IMR-90 (cell line): ENCODE data around the gene PLCH1. TPM values are rescaled to one million over a fixed set of nuclear protein-coding genes. Genes with fewer than 3 reads are reported as not detected.

Experiments
- ATAC-seq: fragments of 200-7000 bp; cut with Tn5 transposase; 2 replicates; pipeline ENCODE4 v1.9.1; 2020; ENCODE audit warnings: low read depth, mild to moderate bottlenecking, moderate library complexity
- BruUV-seq: library from RNA; stranded (reverse); fragments of 400-500 nt; replicated peaks from 2 replicates; lab custom pipeline; 2021; lab: Mats Ljungman, UMichigan
- CTCF ChIA-PET: fragments of 300-600 bp; formaldehyde crosslinking; extraction: SDS; loops from one replicate; lab custom pipeline; 2021; ENCODE audit warnings: antibody characterized with exemption; lab: Yijun Ruan, JAX
- POLR2A ChIA-PET: fragments of 300-600 bp; sonication (Branson Sonifier 250); formaldehyde crosslinking; loops from one replicate; lab custom pipeline; 2022; ENCODE audit warnings: antibody characterized with exemption; ENCODE audit not compliant: unreplicated experiment; lab: Charles Lee
- DNase-seq: peaks from one replicate; pipeline ENCODE4 v3.0.0; 2013
- H2AFZ ChIP-seq: replicated peaks from 2 replicates; pipeline ENCODE3; 2013; ENCODE audit warnings: low read length, mild to moderate bottlenecking; ENCODE audit not compliant: poor library complexity
- H2AK5ac ChIP-seq: 2 replicates; pipeline ENCODE4 v1.6.1; 2013; ENCODE audit warnings: low read depth, low read length, inconsistent platforms
- H2AK9ac ChIP-seq: replicated peaks from 2 replicates; pipeline ENCODE3; 2013; ENCODE audit warnings: mild to moderate bottlenecking, low read depth, low read length, moderate library complexity; ENCODE audit not compliant: poor library complexity
- H2BK120ac ChIP-seq: 2 replicates; pipeline ENCODE4 v1.6.1; 2013; ENCODE audit warnings: low read depth, low read length, inconsistent platforms
- H2BK15ac ChIP-seq: 3 replicates; pipeline ENCODE4 v1.6.1; 2013; ENCODE audit warnings: low read depth, low read length, inconsistent platforms
- H2BK20ac ChIP-seq: 2 replicates; pipeline ENCODE4 v1.6.1; 2013; ENCODE audit warnings: low read depth, mild to moderate bottlenecking, inconsistent platforms, low read length, moderate library complexity
- H2BK5ac ChIP-seq: 2 replicates; pipeline ENCODE4 v1.6.1; 2013; ENCODE audit warnings: mild to moderate bottlenecking, low read depth, low read length, inconsistent platforms; ENCODE audit not compliant: poor library complexity, severe bottlenecking
- H3K14ac ChIP-seq: replicated peaks from 2 replicates; pipeline ENCODE4 v1.6.1; 2013; ENCODE audit warnings: low read depth, low read length, inconsistent platforms
- H3K18ac ChIP-seq: 2 replicates; pipeline ENCODE4 v1.6.1; 2013; ENCODE audit warnings: low read depth, low read length, control low read depth
- H3K23ac ChIP-seq: 2 replicates; pipeline ENCODE4 v1.6.1; 2013; ENCODE audit warnings: low read depth, low read length, inconsistent platforms
- H3K27ac ChIP-seq: 2 replicates; pipeline ENCODE4 v1.5.1; 2013; ENCODE audit warnings: mild to moderate bottlenecking, control low read depth, low read length; ENCODE audit not compliant: insufficient read depth
- H3K27me3 ChIP-seq: 2 replicates; pipeline ENCODE4 v1.6.1; 2013; ENCODE audit warnings: low read length; ENCODE audit not compliant: control insufficient read depth, insufficient read depth
- H3K36me3 ChIP-seq: 2 replicates; pipeline ENCODE4 v1.6.1; 2013; ENCODE audit warnings: low read length, mixed read lengths; ENCODE audit not compliant: control insufficient read depth, insufficient read depth
- H3K4ac ChIP-seq: 2 replicates; pipeline ENCODE4 v1.6.1; 2013; ENCODE audit warnings: low read depth, low read length, inconsistent platforms
- H3K4me1 ChIP-seq: 2 replicates; pipeline ENCODE4 v1.6.1; 2013; ENCODE audit warnings: low read length, mixed read lengths; ENCODE audit not compliant: control insufficient read depth, insufficient read depth
- H3K4me2 ChIP-seq: 2 replicates; pipeline ENCODE4 v1.6.1; 2013; ENCODE audit warnings: low read depth, mild to moderate bottlenecking, control low read depth, low read length, moderate library complexity
- H3K4me3 ChIP-seq: 2 replicates; pipeline ENCODE4 v1.5.1; 2013; ENCODE audit warnings: low read depth, mild to moderate bottlenecking, control low read depth, low read length, moderate library complexity; ENCODE audit not compliant: insufficient read depth
- H3K56ac ChIP-seq: 2 replicates; pipeline ENCODE4 v1.6.1; 2013; ENCODE audit warnings: low read length, inconsistent platforms; ENCODE audit not compliant: insufficient read depth; ENCODE audit errors: extremely low read depth
- H3K79me1 ChIP-seq, 2 experiments: 2 replicates each; pipeline ENCODE4 v1.6.1; 2013; ENCODE audit warnings: low read length in 2 of 2, inconsistent platforms in 1 of 2, low read depth in 1 of 2
- H3K9ac ChIP-seq: 2 replicates; pipeline ENCODE4 v1.6.1; 2013; ENCODE audit warnings: low read depth, low read length, control low read depth
- H3K9me1 ChIP-seq: 2 replicates; pipeline ENCODE4 v1.6.1; 2013; ENCODE audit warnings: low read length, inconsistent platforms; ENCODE audit not compliant: insufficient read depth
- H3K9me3 ChIP-seq: 2 replicates; pipeline ENCODE4 v1.6.1; 2013; ENCODE audit warnings: low read length; ENCODE audit not compliant: control insufficient read depth, insufficient read depth
- H4K20me1 ChIP-seq: 2 replicates; pipeline ENCODE4 v1.6.1; 2013; ENCODE audit warnings: low read length, inconsistent platforms; ENCODE audit not compliant: insufficient read depth
- H4K5ac ChIP-seq: 2 replicates; pipeline ENCODE4 v1.6.1; 2013; ENCODE audit warnings: mild to moderate bottlenecking, low read depth, low read length, control low read depth
- H4K8ac ChIP-seq, 2 experiments: 2 replicates each; pipeline ENCODE4 v1.6.1; 2013; ENCODE audit warnings: low read depth in 2 of 2, low read length in 2 of 2, control low read depth in 1 of 2, inconsistent platforms in 1 of 2
- H4K91ac ChIP-seq: 2 replicates; pipeline ENCODE4 v1.6.1; 2013; ENCODE audit warnings: low read depth, low read length, inconsistent platforms; ENCODE audit not compliant: insufficient read depth
- BHLHE40 ChIP-seq: fragments of 150-350 bp; IDR thresholded peaks from 2 replicates; pipeline ENCODE4 v1.6.1; 2016; ENCODE audit warnings: mild to moderate bottlenecking, low read depth, low read length
- CEBPB ChIP-seq: IDR thresholded peaks from 2 replicates; pipeline ENCODE4 v1.6.1; 2012; ENCODE audit warnings: low read depth, low read length, improper control_type of control experiment
- ELK1 ChIP-seq: fragments of 150-350 bp; IDR thresholded peaks from 2 replicates; pipeline ENCODE4 v1.6.1; 2016; ENCODE audit warnings: low read depth, mild to moderate bottlenecking, low read length, moderate library complexity, borderline replicate concordance
- MAFK ChIP-seq: IDR thresholded peaks from 2 replicates; pipeline ENCODE4 v1.6.1; 2012; ENCODE audit warnings: low read depth, low read length, improper control_type of control experiment
- MAZ ChIP-seq: IDR thresholded peaks from 2 replicates; pipeline ENCODE4 v1.6.1; 2012; ENCODE audit warnings: low read depth, mild to moderate bottlenecking, low read length, improper control_type of control experiment, moderate library complexity, borderline replicate concordance
- MXI1 ChIP-seq: IDR thresholded peaks from 2 replicates; pipeline ENCODE4 v1.6.1; 2012; ENCODE audit warnings: low read depth, mild to moderate bottlenecking, low read length, moderate library complexity, borderline replicate concordance
- POLR2A ChIP-seq: IDR thresholded peaks from 2 replicates; pipeline ENCODE4 v1.6.1; 2012; ENCODE audit warnings: mild to moderate bottlenecking, low read depth, low read length
- RCOR1 ChIP-seq: IDR thresholded peaks from 2 replicates; pipeline ENCODE4 v1.6.1; 2012; ENCODE audit warnings: mild to moderate bottlenecking, low read length, improper control_type of control experiment; ENCODE audit not compliant: insufficient replicate concordance
- RFX5 ChIP-seq: IDR thresholded peaks from 2 replicates; pipeline ENCODE4 v1.8.0; 2012; ENCODE audit warnings: low read depth, mild to moderate bottlenecking, low read length, moderate library complexity
- USF2 ChIP-seq: fragments of 150-350 bp; IDR thresholded peaks from 2 replicates; pipeline ENCODE4 v1.6.1; 2017; ENCODE audit warnings: mild to moderate bottlenecking, antibody characterized with exemption, low read length, low read depth
- WGBS, 2 experiments: methylation state at CpG; one replicate each; pipeline versions ENCODE4 v1.1.5 to v1.1.7; 2013; ENCODE audit warnings: missing lambda C conversion rate in 2 of 2; ENCODE audit not compliant: insufficient read length in 1 of 2; ENCODE audit errors: extremely low coverage in 2 of 2; 5-methylcytosine and 5-hydroxymethylcytosine counted together
- dilution Hi-C: fragments of 300-500 bp; cut with HindIII; formaldehyde crosslinking; loops from one replicate; pipeline ENCODE4 v1.14.3; 2018; ENCODE audit warnings: low sequenced_read_pairs; ENCODE audit not compliant: unreplicated experiment
- in situ Hi-C: fragments of 300-500 bp; cut with MboI; formaldehyde crosslinking; loops from 3 replicates; pipeline ENCODE4 v1.14.3; 2019; ENCODE audit warnings: low sequenced_read_pairs, inconsistent platforms, mixed read lengths
- intact Hi-C: fragments of 100-400 bp; cut with micrococcal nuclease; formaldehyde crosslinking; loops from 2 replicates; pipeline ENCODE4 v1.10.0; 2022
- polyA plus RNA-seq, 3 experiments: library from polyadenylated mRNA; depleted of rRNA; stranded (reverse); fragments of >200 nt; gene quantifications; 2 replicates each; pipeline ENCODE4 v1.2.3, GENCODE V29; 2012; ENCODE audit warnings: low replicate concordance in 1 of 3
- total RNA-seq: library from RNA; depleted of rRNA; stranded (reverse); fragments of >200 nt; gene quantifications from 2 replicates; pipeline ENCODE4 v1.2.3, GENCODE V29; 2012
- TF ChIP-seq, protein P1 (sequence below): conservative IDR thresholded peaks from 2 replicates; pipeline ENCODE4 v1.5.1; 2012; ENCODE audit warnings: mild to moderate bottlenecking, low read depth, low read length, improper control_type of control experiment

PLCH1 gene
- total and polyA plus RNA-seq, 2 of the 4 experiments (the other 2 are of a cell fraction), result not detected

DNA sequence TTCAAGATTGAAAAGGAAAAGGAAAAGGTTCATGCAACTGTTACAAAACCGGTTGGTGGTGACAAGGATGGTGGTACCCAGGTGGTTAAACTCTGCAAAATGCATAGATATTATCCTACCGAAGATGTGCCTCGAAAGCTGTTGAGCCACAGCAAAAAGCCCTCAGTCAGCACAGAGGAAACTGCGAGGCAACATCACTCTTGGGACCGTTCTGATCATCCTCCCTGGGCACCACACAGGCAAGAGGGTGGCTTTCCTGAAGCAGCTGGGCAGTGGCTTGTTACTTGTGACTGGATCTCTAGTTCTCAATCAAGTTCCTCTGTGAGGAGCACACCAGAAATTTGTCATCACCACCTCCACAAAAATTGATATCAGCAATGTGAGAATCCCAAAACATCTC lies 86.9 kb downstream of the PLCH1 start:
- H4K20me1 ChIP-seq, result no peaks in the 10 kb centered on the region
- H2BK120ac ChIP-seq, result no peak overlapping the region
- no peak overlapping the region for H2AFZ ChIP-seq
- no peak overlapping the region for H2AK9ac ChIP-seq
- no peak overlapping the region for H4K8ac ChIP-seq
- dilution Hi-C loops (no loop called here), in situ Hi-C loops (no loop called here), intact Hi-C loops (no loop called here)
- no peak overlapping the region for H2BK5ac ChIP-seq
- H2AK5ac ChIP-seq, result no peak overlapping the region
- H3K4me3 ChIP-seq, result no peak overlapping the region
- BruUV-seq, result no TSS peak
- no peak overlapping the region for H4K5ac ChIP-seq
- H4K91ac ChIP-seq, result no peak overlapping the region
- H3K36me3 ChIP-seq, result no peaks in the 10 kb centered on the region
- no peak overlapping the region for H3K9ac ChIP-seq
- H2BK20ac ChIP-seq, result no peak overlapping the region
- TF ChIP-seq ELK1, result no peak
- TF ChIP-seq POLR2A, result no peak
- TF ChIP-seq RCOR1, result no peak
- no peak for TF ChIP-seq MXI1
- no peak for TF ChIP-seq MAFK
- TF ChIP-seq MAZ, result no peak
- TF ChIP-seq CEBPB, result no peak
- TF ChIP-seq, protein P1, sequence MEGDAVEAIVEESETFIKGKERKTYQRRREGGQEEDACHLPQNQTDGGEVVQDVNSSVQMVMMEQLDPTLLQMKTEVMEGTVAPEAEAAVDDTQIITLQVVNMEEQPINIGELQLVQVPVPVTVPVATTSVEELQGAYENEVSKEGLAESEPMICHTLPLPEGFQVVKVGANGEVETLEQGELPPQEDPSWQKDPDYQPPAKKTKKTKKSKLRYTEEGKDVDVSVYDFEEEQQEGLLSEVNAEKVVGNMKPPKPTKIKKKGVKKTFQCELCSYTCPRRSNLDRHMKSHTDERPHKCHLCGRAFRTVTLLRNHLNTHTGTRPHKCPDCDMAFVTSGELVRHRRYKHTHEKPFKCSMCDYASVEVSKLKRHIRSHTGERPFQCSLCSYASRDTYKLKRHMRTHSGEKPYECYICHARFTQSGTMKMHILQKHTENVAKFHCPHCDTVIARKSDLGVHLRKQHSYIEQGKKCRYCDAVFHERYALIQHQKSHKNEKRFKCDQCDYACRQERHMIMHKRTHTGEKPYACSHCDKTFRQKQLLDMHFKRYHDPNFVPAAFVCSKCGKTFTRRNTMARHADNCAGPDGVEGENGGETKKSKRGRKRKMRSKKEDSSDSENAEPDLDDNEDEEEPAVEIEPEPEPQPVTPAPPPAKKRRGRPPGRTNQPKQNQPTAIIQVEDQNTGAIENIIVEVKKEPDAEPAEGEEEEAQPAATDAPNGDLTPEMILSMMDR, result no peak
- TF ChIP-seq BHLHE40, result no peak
- TF ChIP-seq RFX5, result no peak
- TF ChIP-seq USF2, result no peak
- no peak overlapping the region for H3K18ac ChIP-seq
- no peak overlapping the region for H3K4me2 ChIP-seq
- no peak overlapping the region for H3K23ac ChIP-seq
- no peaks in the 10 kb centered on the region for H3K9me1 ChIP-seq
- no peak overlapping the region for H2BK15ac ChIP-seq
- ChIA-PET CTCF (no interaction called here), POLR2A (no interaction called here)
- no peak overlapping the region for H3K27ac ChIP-seq
- no peak overlapping the region for H3K4ac ChIP-seq
- H3K56ac ChIP-seq, result no peak overlapping the region
- no peak for DNase-seq
- no peaks in the 10 kb centered on the region for H3K9me3 ChIP-seq
- H3K4me1 ChIP-seq, result no peaks in the 10 kb centered on the region
- 20% methylated on average over 1 of the region's 5 CpGs; no CpG with 5 or more reads in 1 of the 2 experiments for WGBS, 2 experiments
- ATAC-seq, result no peak
- H3K14ac ChIP-seq, result no peak overlapping the region
- H3K27me3 ChIP-seq, result no peaks in the 10 kb centered on the region
- H3K79me1 ChIP-seq, result no peaks in the 10 kb centered on the region
